ENCODE results near the gene PFKFB3.
"Not testable (repeated sequence)": the region's sequence is repeated elsewhere in the genome, so short reads cannot be mapped to it uniquely, and the experiment has no call there.

PFKFB3 gene

DNA sequence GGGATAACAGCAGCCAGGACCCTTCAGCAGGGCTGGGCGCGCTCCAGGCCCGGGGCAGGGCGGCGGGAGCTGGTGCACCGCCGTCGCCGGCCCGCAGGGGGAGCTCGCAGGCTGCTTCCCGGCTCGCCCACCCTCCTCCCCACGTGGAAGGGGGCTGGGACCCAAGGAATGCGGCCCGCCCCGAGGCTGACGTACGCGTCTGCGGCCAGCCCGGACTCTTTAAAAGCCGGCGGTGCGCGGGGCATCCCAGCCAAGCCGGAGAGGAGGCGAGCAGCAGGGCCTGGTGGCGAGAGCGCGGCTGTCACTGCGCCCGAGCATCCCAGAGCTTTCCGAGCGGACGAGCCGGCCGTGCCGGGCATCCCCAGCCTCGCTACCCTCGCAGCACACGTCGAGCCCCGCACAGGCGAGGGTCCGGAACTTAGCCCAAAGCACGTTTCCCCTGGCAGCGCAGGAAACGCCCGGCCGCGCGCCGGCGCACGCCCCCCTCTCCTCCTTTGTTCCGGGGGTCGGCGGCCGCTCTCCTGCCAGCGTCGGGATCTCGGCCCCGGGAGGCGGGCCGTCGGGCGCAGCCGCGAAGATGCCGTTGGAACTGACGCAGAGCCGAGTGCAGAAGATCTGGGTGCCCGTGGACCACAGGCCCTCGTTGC, at the start of gene PFKFB3:
Gene PFKFB3, plus strand, starts transcription at position 249 of the 647 bp plus-strand sequence. Its CDS starts 329 bp downstream, at position 578.
- DNase-seq: peak; percentile 96

DNA sequence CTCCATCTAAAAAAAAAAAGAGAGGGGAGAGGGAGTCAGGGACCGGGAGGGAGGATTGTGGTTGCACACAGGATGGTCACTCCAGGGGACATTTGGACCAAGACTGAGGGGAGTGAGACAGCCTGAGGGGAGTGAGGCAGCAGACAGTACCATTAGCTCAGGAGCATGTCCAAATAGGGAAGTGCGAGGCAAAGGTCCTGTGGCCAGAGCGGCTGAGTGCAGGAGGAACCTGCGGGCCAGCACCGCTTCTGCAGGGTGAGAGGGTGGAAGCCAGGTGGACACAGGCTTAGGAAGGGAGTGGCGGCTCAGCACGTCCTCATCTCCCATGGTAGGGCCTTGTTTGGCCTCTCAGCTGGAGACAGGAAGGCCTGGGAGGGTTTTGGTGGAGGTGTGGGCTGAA, 48.9 kb upstream of the PFKFB3 start:
- no peak for DNase-seq

DNA sequence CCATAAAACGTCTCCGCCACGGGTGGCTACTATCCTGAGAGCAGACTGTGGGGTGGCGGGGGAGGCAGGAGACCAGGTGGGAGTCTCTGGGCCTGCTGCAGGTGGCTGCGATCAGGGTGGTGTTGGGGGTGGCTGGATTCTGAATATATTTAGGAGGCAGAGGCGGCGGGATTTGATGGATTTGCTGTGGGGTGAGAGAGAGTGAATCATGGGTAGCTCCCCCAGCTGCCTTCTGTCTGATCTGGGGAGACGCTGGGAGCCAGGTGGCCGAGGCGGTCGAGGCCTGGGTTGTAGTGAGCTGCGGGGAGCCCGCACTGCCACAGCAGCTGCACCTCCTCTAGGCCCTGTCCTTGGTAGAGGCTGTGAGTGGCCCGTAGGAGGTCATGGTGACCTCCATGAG, 48.2 kb upstream of the PFKFB3 start:
- DNase-seq: no peak

DNA sequence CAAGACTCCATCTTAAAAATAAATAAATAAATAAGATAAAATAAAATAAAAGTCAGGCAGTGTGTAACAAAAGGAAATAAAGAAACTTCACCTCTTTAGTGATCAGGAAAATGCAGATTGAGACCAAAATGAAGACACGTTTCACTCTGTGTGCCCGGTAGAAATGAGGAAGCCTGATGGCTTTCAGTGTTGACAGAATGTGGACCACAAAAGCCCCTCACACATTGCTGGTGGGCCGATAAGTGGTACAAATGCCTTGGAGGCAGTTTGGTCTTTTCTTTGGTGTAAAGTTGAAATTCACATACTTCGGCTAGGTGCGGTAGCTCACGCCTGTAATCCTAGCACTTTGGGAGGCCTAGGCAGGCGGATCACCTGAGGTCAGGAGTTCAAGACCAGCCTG, 44.5 kb upstream of the PFKFB3 start:
- no peak for DNase-seq

DNA sequence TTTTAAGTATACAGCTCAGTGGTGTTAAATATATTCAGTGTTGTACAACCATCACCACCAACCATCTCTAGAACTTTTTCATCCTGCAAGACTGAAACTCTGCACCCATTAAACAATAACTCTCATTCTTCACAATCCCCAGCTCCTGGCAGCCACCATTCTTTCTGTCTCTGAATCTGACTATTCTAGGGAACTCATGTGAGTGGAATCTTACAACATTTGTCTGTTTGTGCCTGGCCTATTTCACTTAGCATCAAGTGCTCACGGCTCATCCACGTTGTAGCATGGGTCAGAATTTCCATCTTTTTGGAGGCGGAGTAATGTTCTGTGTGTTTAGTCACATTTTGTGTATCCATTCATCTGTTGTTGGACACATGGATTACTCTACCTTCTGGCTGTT, 40.8 kb upstream of the PFKFB3 start:
- DNase-seq: no peak

DNA sequence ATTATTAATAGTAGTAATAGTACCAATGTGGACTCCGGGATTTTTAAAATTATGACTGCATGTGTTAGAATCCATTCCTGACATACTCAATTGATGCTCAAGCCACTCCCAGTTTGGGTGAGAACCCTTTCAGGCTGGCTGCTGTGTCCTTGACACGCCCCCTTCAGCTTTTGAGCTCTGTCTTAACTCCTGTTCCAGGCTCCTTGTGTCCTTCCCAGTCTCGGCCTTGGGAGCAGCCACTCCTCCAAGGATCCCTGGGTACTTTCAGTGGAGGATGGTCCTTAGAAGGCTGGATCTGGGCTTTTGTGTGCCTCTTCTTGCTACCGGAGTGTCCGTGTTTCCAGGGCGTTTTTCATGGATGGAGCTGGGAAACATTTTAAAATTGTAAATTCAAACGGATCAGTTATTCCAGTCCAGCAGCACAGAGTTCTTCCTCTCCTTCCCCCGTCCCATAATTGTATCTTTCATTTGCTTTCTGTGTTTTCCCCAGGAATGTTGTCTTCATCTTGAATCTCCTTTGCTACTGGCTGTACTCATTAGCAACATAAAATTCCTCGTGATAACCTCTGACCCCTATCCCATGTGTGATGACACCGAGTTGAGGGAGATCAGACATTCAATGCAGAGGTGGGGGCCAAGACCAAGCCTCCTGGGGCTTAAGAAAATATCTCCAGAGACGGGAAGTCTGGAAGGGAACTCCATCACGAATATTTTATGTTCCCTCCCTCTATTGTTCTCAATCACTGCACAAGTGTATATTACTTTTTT, 40.0 kb upstream of the PFKFB3 start:
- DNase-seq: no peak

DNA sequence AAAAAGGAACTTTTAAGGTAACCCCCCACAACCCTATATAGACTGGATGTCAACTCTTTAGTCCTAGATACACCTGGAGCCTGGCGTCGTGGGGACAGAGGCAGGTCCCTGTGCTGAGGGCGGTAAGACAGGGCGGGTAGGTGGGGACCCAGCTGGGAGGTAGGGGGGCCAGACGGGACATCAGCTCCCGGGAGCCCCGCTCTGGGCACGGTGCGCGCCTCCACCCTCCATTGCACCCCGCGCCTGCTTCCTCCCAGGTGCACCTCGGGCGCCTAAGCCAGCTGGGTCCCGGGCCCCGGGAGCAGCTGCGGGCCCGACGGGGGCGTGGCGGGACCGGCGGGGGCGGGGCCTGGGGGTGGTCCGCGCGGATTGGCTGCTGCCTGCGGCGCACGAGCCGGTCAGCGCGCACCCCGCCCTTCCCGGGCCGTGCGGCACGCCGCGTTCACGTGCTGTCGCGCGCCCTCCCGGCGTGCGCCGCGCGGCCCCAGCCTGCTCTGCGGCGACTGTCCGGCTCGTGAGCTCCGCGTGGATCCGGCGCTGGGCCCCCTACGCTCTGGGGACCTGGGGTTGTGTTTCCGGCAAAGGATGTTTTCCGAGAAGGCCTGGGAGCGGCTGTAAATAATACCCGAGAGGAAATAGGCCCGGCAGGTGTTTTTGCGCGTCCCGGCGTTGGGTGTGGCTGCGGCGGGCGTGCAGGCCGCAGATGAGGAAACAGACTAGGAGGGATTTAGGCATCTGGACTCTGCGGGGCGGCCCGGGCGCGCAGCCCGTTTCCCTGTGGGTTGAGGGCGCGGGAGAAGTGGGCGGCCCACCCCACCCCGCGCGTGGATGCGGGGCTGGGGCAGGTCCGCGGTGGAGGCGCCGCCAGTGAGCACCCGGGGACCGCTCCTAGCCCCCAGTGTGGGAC, 39.1 kb upstream of the PFKFB3 start:
- peak; percentile 94 for DNase-seq

DNA sequence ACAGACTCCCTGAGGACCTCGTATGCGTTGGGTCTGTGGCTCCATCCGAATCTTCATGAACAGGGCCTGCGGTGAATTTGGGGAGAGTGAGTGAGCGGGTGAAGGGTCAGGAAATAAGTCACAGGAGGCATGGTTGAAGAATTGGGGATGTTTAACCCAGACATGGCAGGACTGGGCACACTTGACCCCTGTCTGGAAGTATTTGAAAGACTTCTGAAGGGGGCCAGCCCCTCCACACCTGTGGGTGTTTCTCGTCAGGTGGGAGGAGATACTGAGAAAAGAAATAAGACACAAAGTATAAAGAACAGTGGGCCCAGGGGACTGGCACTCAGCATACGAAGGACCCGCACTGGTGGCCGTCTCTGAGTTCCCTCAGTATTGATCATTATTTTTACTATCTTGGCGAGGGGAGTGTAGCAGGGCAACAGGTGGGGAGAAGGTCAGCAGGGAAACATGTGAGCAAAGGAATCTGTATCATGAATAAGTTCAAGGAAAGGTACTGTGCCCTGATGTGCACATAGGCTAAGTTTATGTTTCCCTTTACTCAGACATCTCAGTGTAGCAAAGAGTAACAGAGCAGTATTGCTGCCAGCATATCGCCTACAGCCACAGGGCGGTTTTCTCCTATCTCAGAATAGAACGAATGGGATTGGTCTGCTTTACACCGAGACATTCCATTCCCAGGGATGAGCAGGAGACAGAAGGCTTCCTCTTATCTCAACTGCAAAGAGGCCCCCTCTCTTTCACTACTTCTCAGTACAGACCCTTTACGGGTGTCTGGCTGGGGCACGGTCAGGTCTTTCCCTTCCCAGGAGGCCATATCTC, 38.2 kb upstream of the PFKFB3 start:
- DNase-seq: peak; percentile 32

DNA sequence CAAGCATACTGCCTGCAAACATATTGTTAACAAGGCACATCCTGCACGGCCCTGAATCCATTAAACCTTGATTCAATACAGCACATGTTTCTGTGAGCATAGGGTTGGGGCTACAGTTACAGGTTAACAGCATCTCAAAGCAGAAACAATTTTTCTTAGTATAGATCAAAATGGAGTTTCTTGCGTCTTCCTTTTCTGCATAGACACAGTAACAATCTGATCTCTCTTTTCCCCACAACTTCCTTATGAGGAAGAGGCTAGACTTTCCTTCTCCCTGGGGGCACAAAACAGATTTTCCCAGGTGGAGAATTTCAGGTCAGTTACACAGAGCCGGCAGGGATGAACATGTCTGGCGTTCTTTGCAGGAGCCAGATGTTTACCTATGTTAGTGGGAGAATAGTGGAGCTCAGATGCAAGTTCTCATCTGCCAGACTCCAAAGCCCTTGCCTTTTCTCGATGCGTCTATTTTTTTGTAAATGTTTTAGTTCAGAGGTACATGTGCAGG, 37.5 kb upstream of the PFKFB3 start:
- no peak for DNase-seq

DNA sequence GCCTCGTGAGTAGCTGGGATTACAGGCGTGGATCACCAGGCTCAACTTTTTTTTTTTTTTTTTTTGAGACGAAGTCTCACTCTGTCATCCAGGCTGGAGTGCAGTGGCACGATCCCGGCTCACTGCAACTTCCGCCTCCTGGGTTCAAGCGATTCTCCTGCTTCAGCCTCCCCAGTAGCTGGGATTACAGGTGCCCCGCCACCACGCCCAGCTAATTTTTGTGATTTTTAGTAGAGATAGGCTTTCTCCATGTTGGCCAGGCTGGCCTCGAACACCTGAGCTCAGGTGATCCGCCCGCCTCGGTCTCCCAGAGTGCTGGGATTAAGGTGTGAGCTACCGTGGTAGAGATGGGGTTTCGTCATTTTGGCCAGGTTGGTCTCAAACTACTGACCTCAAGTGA, 36.8 kb upstream of the PFKFB3 start:
- DNase-seq: not testable (repeated sequence)

DNA sequence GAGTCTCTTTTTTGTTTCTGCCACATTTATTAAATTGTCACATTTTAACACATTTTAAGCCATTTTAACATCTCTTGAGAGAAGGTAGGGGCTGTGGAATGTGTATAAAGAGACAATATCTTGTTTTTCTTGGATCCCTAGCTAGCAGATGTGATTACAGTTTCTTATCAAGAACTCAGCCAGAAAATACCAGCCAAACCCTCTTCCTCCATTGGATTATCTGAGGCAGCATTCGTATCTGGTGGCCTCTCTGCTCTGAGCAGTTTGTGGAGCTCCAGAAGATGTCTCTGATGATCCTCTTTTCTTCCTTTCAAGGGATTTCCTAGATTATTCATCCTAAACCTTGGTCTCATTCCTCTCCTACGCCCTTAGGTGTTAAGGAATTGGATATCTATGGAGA, 35.3 kb upstream of the PFKFB3 start:
- no peak for DNase-seq

DNA sequence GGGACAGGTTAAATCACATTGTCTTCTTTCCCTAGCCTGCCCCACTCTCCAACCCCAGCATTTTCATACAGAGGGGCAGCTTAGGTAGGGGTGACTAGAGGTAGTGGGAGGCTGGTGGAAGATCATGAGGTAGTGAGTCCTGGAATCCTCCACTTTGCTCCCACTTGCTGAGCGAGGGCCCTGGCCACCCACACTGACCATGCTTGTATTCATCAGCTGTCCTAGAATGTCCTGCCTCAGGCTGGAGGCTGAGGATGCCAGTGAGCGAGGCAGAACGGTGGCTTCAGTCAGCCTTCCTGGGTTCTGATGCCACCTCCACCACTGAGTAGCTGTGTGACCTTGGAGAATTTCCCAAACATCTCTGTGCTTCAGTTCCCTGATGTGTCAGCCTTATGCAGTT, 34.6 kb upstream of the PFKFB3 start:
- no peak for DNase-seq

DNA sequence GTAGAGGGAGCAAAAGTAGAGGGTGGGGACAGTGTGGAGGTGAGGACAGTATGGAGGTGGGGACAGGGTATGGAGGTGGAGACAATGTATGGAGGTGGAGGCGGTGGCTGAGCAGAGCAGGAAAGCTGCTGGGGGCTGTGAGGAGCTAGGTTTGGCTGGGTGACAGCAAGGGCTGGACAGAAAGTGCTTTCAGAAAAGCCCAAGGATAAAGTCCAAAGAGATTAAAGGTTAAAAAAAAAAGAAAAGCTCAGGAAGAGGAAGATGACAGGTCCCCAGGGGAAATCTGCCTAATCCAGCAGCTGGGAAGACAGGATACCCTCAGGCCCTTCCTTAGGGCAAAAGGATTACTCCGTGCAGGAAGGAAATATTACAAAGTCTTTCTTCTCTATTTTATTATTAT, 32.1 kb upstream of the PFKFB3 start:
- DNase-seq: no peak

DNA sequence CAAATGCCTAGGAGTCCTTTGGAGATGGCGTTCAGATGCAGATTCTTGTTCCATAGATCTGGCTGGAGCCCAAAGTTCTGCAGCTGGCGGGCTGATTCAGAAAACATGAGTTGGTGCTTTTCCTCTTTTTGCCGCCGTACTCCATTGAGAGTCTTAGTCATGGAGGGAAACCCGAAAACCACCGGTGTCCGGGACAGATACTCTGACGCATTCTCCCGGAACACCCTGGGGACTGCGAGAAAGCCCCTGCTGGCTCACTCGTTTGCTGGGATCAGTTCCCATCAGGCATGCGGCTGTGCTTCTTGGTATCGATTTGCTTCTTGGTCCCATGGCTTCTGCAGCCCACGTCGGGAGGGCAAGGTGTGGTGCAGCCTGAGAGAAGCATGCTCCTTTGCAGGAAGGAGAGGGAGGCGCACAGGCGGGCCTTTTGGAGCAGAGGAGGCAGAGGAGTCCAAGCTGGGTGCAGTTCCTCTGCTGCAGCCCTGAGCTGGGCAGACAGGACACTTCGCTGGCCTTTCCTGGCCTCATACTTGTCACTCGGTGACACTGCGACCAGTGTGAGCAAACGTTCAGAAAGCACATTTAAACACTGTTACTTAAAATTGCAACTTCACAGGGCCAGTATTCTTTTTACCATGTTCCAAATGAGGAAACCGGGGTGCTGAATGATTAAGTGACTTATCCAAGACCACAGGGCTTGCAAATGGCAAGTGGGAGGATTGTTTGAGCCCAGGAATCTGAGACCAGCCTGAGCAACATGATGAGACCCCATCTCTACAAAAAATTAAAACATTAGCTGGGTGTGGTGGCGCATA, 30.6 kb upstream of the PFKFB3 start:
- peak; percentile 62 for DNase-seq

DNA sequence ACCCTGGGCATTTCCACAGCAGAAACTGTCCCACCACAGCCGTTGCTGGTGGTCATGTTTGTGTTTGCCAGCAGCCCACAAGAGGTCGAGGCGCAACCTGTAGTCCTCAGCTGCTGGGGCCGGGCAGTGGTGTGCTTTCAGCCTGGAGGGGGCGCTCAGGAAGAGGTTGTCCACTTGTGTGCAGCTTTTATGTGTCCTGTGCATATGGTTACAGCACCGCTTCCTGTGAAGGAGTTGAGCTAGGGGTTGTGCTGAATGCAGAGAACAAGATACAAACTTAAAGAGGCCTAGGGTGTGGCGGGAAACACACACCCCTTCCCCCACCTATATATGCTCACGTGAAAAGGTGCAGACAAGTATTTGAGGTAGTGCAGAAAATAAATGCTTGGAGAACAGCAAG, 29.5 kb upstream of the PFKFB3 start:
- DNase-seq: peak; percentile 79

DNA sequence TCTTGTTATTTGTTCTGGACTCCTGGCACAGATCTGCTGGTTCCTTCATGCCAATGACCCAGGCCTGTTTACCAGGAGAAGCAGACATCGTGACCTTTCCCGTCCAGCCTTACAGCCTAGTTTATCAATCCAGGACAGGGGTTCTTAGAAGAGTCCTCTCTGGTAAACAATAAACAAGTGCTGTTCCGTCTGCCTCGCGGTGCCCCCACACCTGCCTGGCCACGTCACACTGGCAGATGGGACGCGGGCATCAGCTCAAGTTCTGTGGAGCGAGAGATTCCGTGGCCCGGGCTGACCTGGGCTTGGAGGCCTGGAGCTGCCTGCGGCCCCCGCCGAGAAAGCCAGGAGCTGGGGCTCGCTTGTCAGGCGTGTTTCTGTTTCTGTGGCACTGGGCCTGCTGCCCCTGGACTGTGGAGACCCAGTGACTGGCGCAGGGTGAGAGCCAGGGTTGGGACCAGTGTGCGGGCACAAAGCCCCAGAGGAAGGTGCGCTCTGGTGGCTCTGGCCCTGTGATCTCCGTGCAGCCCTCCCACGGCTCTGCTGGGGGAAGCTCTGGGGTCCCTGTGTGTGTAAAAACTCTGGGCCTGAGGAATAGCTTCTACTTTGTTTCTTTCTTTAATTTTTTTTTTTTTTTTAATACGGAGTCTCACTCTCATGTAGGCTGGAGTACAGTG, 28.4 kb upstream of the PFKFB3 start:
- DNase-seq: no peak

DNA sequence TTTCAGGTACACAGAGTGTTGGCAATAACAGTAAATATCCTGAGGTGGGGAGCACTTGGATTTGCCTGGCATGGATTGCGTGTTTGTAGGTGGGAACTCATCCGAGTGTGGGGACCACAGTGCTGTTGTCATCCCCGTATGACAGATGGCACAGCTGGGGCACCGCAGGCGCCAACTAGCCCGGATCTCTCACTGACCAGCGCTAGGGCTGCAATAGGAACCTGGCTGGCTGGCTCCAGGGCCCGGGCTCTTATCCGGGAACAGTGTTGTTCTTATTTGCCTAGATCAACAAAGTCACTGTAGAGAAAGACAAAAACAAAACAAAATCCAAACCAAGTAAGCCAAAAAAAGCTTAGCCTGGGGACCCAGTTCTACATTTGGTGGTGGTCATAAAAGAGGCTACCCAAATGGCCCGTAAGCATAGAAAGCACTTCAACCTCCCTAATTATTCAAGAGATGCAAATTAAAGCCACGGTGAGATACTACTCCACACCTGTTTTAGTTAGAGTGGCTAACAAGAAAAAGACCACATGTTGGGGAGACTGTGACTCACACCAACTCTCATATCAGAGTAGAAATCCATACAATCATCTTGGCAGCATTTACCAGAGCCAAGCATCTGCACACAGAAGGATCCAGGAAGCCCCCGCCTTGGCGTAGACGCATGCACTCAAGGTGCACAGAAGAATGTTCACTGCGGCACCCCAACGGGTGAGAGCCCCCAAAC, 27.2 kb upstream of the PFKFB3 start:
- no peak for DNase-seq

DNA sequence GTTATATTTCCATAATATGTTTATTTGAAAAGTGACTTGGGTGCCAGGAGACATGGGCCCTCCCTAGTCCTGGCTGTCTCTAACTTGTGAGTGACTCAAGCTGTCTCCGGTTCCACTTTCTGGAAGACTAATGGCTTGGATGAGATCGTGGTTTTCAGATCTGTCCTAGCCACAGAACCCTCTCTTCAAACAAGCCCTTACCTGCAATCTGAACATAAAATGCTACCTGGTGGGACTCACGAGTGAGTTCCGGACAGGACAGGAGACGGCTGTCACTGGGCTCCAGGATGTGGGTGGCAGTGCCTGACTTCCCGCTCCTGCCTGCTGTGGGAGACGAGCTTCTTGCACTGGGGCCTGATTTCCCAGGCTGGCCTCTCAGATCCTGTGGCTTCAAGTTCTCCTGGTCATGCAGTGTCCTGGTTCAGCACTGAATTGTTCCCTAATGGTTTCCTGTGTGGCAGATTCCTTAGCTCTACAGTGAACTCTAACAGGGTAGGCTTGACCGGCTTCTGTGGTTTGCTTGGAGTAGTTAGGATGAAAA, 26.0 kb upstream of the PFKFB3 start:
- DNase-seq: no peak

DNA sequence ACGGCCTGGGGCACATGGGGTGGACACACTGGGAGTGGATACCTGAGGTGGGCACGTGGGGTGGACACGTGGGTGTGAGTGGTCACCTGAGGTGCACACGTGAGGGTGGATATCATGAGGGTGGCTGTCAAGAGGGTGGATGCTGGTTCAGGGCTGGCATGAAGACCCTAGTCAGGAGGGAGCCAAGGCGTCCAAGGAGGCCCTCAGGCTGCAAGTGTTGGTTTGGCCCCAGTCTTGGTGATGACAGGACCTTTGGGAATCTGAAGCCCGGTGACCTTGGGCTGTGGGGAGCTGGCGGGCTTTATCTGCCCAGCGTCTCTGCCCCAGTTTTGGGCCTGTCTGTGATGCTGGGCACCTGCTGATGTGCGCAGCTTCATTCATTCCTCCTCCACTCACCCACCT, 24.9 kb upstream of the PFKFB3 start:
- DNase-seq: no peak

DNA sequence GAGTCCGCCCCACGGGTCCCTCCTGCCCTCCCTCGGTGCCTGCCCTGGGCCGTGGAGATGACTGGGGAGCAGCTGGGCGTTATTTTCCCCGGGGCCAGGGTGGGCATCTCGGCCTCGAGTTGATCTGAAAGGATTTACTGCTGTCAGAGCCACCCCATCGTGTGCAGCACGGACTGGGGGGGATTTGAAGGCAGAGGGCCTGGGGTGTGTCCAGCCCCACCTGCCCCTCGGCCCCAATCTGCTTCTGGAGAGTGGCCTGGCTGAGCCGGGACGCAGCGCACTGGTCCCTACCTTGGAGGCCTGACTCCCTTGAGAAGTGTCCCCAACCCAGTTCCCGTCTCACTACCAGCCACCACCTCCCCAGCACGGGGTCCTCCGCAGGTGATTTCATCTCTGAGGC, 24.2 kb upstream of the PFKFB3 start:
- no peak for DNase-seq
